SKM-1 treated with dmso at 0.1 percent for 144 hours (cell line): ENCODE results near the gene NYAP2.

Source experiments
- DNase-seq: peaks from one replicate; lab custom pipeline; 2025; ENCODE audit not compliant: unreplicated experiment; lab: John Stamatoyannopoulos, UW

The NYAP2 gene

GRCh38 chr2:225428360-225428759 is 28.9 kb downstream of the NYAP2 start:
- DNase-seq, result no peak

DNA sequence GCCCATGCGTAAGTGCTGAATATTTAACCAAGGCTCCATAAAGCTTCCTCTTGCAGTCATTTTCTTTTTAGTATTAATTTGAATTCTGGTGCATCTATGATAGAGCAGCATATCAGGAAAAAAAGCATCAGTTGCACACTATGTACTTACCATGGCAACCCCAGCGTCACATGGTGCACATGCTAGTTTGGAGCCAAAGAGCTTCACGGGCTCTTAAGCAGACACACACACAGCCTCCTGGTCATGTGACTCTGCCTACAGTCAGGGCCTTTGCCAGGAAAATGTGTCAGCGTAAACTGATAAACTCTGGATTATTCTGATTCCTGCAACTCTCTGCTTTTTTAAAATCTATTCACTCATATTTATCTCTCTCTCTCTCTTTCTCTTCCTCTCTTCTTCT is 30.2 kb downstream of the NYAP2 start:
- no peak for DNase-seq

DNA sequence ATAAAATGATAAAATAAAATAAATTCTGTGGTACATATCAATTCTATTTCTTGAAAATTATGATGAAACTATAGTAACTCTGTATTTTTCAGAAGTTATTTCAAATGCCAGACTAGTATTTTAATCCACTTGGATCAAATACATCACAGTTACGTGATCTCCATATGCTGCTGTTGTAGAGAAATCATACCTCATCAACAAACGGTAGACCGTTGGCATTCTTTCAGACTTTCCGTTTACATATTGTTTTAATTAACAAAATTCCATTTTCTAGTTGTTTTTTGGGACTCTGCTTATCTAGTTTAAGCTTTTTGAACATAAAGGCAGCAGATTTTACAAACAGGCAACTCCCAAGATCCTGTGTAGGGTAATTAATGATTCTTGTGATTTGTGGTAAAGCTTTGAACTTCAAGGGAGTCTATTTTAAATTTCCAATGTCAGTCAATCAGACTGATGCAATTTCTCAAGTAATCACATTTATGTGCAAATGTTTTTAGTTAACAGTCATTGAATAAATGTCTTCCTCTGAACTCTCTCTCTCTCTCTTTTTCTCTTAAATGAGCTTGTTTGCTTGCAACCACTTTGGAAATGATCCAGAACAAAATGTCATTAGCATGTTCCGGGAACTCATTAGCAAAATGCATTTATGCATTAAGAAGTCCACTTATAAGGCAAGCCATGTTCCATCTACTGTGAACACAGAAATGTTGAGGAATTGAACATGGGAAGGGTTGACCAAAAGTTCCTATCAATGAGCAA is 31.8 kb downstream of the NYAP2 start:
- no peak for DNase-seq

GRCh38 chr2:225434014-225434413 is 34.5 kb downstream of the NYAP2 start:
- no peak for DNase-seq

DNA sequence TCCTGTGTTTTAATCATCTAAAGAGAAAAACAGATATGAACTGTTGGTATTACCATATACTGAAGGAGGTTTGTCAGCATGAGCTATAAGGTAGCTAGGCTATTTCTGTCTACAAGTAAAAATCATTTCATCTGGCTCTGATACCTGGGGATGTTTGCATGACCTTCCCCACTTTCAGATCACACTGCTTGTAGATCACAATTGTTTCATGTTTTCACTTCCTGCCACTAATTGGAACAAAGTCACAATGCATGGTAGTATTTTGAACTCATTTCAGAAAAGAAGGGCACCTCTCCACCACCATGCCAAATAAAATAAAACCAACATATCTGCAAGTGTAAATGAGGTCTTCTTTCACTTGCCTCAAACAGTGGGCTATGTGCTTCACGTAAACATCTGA is 37.8 kb downstream of the NYAP2 start:
- DNase-seq, result no peak

GRCh38 chr2:225438248-225438647 is 38.7 kb downstream of the NYAP2 start:
- no peak for DNase-seq

- DNase-seq, result no peak
These were observed 53.2 kb downstream of the NYAP2 start for GRCh38 chr2:225452677-225453076.

DNA sequence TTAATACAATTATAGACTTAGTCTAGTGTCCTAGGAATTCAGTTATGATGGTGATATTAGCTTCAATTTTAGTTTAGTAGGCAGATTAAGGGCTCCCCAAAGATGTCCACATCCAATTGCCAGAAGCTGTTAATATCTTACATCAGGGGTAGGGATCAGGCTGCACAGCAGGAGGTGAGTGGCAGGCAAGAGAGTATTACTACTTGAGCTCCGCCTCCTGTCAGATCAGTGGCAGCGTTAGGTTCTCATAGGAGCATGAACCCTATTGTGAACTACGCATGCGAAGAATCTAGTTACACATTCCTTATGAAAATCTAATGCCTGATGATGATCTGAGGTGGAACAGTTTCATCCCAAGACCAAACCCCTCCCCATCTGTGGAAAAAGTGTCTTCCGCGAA is 54.9 kb downstream of the NYAP2 start:
- no peak for DNase-seq

DNA sequence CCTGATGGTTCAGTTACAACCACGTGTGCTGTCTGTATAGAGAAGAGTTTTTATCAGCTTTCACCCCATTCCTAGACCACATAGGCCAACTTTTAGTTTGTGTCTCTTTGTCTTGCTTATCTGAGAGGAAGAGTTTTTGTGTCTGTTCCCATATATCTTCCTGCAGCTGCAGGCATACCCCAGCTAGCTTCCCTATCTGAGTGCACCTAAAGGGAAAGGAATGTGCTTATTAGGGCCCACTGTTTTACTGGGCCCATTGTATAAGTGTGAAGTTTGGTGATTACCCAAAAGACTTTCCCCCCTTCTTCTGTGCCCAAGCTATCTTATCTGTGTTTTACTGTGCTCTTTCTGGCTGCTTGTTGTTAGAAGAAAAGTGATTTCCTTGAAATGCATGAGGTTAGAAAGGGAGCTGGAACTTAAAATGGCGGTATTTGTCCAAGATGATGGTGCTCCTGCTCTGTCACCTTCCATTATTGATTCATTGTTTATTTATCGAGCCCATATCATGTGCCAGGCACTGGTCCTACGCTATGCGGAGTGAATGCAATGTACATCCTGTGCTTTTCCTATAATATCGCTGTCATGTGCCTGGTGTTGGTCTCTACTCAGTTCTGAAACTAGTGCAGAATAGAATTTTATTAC is 57.2 kb downstream of the NYAP2 start:
- no peak for DNase-seq

GRCh38 chr2:225457482-225457881 is 58.0 kb downstream of the NYAP2 start:
- DNase-seq, result no peak

GRCh38 chr2:225458431-225459117 is 59.1 kb downstream of the NYAP2 start:
- DNase-seq, result no peak

- DNase-seq, result no peak
These were observed 62.9 kb downstream of the NYAP2 start for GRCh38 chr2:225462417-225462816.

DNA sequence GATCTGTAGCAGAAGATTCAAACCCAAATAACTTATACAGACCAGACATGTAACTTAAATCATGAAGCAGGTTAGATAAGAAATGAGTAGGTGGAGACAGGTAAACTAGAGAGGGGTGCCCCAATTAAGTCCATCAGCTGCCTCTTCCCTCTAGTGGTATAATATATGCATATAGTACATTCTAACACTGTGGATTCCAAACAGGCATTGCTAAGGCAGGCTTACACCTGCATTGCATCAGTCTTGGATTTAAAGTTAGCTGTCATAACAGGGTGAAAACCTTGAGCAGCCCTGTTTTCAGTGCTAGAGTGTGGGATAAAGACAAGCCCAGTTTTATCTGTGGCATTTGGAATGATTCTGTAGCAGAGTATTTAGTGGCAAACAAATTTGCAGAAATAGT is 63.4 kb downstream of the NYAP2 start:
- no peak for DNase-seq

DNA sequence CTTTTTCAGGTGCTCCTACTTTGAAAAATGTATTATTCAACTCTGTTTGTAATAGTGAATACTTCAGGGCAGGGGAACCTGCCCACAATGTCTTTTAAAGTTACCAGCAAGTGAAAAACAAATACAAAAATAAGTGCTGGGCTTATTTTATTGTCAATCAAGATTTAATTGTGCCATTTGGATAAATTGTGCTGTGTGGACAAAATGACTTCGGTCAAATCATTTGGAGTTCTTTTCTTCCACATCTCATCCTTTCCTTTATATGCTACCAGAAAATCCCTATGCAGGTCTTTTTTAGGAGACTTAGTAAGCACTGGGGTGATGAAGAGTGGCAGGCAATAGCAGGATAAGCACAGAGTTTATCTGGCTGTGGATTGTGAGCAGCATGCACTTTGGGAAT is 63.9 kb downstream of the NYAP2 start:
- DNase-seq, result no peak

- DNase-seq, result no peak
These were observed 65.0 kb downstream of the NYAP2 start for GRCh38 chr2:225464346-225465025.

GRCh38 chr2:225465827-225466226 is 66.3 kb downstream of the NYAP2 start:
- DNase-seq, result no peak

GRCh38 chr2:225466891-225467604 is 67.5 kb downstream of the NYAP2 start:
- DNase-seq, result no peak

- DNase-seq, result no peak
These were observed 68.6 kb downstream of the NYAP2 start for GRCh38 chr2:225468131-225468530.

DNA sequence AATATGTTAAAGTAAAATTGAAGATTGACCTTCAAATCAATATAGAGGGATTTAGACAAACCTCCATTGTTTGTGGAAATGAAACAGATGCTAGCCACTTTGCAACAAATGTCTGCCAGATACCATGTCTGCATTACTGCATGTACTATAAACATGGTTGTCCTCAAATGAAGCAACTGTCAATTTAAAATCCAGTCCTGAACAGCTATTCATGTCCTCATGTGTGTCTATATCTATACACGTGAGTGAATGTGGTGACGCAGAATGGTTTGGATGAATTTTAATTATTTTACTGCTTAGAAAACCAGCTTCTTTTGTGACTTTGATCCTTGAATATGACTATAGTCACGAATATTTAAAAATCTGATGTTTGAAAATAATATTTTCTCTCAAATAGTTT is 71.5 kb downstream of the NYAP2 start:
- DNase-seq, result no peak

DNA sequence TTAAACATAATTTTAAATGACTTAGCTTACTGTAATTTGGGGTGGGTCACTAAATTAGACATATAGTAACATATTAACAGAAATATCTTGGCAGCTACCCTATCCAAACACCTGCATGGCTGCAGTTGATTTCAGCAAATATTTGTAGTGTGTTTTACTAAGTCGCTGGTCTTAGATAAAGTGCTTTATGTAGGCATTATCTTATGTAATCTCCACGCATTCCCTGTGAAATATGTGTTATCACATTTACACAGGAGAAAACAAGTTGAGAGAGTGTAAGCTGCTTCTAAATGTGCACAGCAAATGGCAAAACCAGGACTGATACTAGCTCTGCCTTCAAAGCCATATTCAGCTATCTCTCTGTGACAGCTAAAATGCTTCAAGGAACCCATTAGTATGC is 72.0 kb downstream of the NYAP2 start:
- no peak for DNase-seq

DNA sequence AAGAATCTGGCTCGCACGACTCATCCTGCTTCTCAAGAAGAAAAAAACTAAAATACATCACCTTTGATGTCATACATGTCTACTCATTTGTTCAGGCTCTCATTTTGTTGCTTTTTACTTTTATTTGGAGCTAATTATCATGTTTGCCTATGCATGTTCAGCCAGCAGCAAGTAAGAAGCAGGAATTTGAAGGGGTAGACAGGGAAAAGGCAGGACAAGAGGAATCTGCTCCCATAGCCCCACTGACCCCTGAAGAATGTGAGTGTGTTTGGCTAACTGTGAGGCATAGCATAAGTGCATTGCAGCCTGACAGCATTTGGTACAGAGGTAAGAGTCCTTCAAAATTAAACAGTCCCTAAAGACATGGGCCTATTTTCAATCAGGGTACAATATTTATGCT is 72.7 kb downstream of the NYAP2 start:
- DNase-seq, result no peak
